GM19240 (cell line): ENCODE data around the gene IGFBP6.
"Not testable (repeated sequence)": the region's sequence is repeated elsewhere in the genome, so short reads cannot be mapped to it uniquely, and the experiment has no call there.

Experiments used
- DNase-seq: peaks from one replicate; pipeline ENCODE4 v3.0.0; 2011; ENCODE audit warnings: low spot score; ENCODE audit not compliant: insufficient read length

IGFBP6 gene

DNA sequence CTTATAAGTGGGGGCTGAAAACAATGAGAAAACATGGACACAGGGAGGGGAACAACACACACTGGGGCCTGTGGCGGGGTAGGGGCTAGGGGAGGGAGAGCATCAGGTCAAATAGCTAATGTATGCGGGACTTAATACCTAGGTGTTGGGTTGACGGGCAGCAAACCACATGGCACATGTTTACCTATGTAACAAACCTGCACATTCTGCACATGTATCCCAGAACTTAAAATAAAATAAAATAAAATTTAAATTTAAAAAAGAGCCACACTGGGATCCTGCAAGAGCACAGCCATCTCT, 1.9 kb upstream of the IGFBP6 start:
- not testable (repeated sequence) for DNase-seq

DNA sequence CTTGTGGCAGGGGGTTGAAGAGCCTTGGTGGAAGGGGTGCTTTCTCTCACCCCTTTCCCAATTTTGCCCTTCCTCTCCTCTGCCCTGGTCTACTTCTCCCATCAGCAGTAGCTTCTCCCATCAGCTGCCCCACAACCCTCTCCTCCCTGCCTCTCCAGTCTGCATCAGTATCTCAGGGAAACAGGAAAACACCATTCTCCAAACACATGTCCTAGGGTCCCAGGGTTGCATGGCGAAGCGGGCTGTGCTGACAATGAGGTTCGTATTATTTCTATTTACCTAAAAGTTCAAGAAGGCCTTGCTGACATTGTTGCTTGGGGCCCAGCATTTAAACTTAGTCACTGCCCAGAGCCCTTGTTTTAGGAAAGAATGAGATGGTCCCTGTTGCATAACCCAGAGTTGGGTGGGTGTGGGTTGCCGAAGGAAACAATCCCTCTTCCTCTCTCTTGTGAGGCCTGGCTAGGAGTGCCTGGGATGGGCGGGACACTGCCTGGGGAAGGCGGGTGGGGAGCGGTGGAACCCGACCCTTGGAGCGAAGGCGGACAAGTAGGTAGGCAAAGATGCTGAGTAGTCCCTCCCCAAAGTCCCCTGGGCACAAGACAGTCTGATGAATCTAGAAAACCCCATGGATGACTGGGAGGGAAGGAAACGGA, 1.3 kb upstream of the IGFBP6 start:
- DNase-seq = no peak

DNA sequence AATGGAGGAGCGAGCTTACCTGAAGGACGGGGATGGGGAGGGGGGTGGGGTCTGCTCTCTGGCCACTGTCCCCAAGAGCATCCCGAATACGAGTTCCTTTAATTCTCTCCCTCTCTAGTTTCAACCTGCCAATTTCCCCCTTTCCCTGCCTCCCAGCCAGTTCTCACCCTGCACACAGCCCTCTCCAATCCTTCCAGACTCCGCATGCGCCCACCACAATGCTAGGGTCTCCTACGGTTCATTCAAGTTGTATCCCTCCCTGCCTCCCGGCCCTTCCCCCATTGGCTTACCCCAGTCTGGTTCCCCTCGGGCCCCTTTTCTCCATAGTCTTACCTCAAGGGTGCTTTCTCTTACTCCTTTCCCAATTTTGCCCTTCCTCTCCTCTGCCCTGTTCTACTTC, 708 bp upstream of the IGFBP6 start:
- DNase-seq = no peak

DNA sequence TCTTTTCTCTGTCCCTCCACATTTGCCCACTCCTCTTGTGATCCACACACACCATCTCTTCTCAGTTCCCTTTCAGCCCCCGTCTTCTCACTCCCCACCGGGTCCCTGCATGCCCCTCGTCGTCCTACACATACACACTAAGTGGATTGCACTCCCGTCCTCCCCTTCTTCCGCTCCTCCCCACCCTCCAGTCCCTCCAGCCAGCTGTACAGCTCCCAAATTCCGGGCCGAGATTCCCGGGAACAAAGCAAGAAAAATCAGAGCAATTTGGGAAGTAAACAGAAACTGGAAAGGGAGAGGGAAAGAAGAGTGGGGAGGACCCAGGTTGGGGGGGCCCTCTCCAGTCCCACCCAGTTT, 282 bp upstream of the IGFBP6 start:
- no peak for DNase-seq

DNA sequence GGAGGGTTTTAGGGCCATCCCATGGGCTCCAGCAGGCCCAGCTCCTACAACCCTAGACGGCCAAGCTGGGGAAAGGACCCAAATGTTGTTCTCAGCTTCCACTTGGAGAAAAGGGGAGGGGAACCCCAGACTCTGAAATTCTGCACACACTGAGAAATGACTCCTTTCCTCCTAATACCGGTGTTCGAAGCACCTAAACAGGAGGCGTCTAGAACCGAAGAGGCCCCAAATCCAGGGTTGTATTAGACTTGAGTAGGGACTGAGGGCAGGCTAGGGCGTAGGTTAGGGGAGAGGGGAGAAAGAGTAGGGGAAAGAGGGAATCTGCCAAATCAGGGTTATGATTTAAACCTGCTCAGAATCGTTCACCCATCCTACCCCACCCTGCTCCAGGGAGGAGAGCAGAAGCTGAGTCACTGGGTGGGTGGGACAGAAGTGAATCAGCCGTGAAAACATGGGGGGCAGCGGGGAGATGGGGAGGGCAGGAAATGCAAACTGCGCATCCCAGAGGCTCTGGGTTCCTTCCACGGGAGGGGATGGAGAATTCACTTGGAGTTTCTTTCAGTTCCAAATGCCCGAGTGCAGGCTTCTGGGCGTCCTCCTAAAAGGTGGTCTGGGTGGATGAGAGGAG, 1.0 kb downstream of the IGFBP6 start:
- no peak for DNase-seq

DNA sequence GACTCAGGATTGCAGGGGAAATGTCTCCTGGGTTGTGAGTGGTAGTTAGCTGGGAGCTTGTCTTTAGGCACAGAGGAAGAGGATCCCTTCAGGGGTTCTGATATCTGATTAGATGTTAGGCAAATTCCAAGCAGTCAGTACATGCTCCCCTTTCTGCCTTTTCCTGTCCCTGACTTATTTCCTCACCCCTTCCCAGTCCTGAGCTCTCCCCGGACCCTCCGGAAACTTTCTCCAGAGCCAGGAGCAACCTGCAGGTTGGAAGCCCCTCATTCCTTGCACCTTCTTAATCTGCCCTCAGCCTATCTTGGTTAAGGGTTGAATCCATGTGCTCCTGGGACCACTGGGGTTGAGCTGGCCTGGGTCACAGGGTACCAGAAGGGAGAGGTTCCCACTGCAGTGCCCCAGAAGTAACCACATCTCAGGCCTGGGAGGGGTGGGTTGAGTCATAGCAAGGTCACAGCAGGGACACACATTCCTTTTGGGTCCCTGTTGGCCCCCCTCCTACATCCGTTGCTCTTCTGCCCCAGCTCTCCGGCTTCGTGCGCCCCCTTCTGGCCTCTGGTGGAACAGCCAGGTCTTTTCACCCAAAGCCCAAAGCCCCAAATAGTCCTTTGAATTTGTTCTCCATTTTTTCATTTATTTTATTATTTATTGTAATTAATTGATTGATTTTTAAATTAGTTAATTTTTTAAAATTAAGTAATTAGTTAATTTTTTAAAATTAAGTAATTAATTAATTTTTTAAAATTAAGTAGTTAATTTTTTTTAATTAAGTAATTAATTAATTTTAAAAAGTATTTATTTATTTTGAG, 1.8 kb downstream of the IGFBP6 start:
- DNase-seq = peak; percentile 77

DNA sequence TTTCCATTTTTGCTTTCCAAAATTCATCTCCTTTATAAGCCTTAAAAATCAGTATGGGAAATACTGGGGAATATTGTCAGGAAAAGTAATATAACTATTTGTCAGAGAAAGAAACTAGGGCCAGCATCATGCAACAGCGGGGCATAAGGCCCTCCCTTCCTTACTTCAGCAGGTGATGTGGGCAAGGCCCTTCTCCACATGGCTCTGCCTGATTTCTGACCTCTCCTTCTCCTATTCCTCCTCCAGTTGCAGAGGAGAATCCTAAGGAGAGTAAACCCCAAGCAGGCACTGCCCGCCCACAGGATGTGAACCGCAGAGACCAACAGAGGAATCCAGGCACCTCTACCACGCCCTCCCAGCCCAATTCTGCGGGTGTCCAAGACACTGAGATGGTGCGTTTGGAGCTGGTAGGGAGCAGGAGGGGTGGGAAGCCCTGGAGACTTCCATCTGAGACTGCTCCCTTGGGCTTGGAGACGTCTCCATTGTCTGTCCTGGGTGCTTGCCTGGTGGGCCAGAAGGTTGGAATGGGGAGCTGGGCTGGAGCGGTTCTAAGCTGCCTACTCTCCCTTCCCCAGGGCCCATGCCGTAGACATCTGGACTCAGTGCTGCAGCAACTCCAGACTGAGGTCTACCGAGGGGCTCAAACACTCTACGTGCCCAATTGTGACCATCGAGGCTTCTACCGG, 3.1 kb downstream of the IGFBP6 start:
- no peak for DNase-seq

DNA sequence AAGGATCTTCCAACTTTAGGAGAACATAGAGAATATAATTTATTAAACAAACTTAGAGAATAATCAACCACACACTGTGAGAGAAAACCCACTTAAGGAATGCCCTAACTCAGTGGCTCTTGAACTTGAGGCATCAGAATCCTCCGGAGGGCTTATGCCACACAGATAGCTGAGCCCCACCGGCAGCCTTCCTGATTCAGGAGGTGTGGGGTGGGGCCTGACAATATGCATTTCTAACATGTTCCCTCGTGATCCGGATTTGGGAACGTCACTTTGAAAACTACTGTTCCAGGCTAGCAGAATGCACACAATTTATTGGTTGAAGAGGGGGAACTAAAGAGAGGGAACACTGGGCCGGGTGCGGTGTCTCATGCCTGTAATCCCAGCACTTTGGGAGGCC, 3.8 kb downstream of the IGFBP6 start:
- DNase-seq = no peak

DNA sequence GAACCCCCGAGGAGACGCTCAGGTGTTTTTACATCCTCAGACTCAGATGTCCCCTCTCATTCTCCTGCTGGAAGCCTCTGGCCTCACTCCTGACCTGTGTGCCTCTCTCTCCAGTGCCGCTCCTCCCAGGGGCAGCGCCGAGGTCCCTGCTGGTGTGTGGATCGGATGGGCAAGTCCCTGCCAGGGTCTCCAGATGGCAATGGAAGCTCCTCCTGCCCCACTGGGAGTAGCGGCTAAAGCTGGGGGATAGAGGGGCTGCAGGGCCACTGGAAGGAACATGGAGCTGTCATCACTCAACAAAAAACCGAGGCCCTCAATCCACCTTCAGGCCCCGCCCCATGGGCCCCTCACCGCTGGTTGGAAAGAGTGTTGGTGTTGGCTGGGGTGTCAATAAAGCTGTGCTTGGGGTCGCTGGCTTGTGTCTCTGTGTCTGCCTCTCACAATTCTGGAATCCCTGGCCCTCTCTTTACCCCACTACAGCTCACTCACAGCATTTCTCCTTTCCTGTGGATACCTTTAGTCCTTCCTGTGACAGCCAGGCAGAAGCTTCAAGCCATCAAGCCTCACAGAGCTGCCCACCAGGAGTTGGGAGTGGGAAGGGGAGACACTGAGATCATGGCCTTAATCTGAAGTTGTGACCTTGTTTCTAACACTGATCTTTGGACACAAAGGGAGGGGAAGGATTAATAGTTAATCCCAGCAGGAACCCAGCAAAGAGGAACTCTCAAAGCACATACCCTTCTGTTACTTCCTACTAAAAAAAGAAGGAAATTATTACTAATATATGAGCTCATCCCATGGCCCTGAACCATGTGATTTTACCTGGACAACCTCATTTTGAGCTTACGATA, 4.7 kb downstream of the IGFBP6 start:
- DNase-seq = no peak

DNA sequence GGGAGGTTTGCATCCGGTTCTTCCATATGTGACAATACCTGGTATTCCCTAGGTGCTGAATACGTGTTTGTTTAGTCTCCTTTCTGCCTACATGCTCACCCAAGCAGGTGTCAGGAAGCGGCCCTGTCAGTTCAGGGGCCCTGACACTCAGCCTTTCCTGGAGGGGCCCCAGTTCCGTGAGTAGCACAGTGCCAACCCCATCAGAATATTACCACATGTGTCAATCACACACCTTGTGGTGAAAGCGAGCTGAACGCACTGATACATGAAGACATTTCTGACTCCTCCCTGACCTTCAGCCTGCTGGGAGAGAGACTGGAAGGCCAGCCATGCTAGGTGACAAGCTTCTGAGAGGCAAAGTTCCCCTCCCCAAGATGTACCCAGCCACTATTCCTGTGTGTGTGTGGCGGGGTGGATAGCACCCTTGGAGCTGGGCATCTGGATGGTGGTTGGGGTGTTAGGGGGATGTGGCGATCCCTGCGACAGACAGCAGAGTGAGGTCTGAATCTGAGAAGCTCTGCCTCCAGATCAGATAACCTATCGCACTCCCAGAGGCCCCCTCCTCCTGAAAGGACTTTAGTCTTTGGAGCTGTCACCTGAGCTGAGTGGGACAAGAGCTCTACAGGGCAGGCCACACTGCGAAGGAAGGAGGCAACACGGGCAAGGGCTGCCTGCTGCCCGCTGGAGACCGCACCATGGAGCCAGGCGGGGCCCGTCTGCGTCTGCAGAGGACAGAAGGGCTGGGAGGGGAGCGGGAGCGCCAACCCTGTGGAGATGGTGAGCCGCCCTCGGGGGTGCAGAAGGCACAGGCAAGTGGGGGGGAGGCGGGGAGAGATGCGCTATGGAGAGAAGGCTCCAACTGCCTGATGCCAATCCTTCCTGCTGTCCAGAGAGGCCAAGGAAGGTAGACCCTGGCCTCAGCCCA, 5.7 kb downstream of the IGFBP6 start, which contains the start of gene SOAT2:
TSS of gene SOAT2 (plus strand) at position 604 of the 925 bp plus-strand sequence. CDS start at position 696, 92 bp downstream.
- DNase-seq = no peak

DNA sequence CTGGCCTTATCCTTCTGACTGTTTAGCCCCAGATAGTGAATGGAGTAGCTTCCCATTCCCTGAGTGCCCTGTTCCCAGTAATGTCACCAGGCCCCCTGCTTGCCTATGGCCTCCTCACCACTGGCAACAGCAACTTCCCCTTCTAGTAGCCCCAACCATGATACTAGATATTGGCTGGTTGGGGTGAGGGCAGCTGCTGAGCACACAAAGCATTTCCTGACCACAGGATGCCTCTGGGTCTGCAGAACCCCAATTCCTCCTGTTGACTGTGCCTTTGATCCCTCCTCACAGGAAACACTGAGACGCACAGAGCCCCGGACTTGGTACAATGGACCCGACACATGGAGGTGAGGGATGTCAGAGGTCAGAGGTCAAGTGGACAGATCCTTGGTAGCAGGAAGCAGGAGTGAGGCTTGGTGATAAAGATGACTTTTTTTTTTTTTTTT, 6.4 kb downstream of the IGFBP6 start:
- DNase-seq = no peak

DNA sequence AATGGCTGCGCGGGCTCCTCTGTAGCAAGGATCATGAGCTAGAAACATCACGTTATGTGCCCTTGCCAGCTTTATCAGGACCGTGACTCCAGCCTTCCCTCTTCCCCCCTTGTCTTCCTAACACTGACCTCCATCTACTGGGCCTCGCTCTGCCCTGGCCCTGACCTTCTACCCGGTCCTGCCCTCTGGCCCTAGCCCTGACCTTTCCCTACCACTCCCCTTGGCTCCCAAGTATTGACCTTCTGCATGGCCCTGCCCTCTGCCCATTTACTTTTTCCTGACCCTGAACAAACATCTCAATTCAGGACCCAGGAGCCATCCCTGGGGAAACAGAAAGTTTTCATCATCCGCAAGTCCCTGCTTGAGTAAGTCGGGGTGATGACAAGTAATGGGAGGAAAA, 7.8 kb downstream of the IGFBP6 start:
- DNase-seq = no peak

DNA sequence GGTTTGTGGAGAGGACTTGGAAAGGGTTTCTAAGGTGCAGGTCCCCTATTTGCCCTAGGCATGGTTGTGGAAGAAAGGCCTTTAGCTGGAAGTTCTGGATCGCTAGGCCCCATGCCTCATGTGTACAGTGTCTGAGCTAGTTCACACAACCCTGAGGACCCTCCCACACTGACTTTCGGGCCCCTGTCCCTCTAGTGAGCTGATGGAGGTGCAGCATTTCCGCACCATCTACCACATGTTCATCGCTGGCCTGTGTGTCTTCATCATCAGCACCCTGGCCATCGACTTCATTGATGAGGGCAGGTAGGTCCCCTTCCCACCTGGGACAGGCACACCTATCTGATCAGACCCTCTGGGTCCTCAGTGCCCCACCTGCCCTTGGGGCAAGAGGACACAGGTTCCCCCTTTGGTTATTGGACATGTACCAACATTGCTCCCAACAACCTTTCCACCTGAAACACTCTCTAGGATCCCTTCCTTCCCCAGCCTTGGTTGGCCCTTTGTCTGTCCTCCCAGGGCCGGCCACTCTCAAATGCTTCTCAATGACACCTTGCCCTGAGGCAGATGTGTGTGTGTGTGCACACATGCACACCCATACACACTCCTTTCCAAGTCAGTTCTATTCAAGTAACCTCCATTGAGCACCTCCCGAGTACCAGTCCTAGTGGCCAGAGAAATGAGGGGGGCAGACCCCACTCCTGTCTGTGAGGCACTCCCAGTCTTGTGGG, 8.4 kb downstream of the IGFBP6 start:
- no peak for DNase-seq

DNA sequence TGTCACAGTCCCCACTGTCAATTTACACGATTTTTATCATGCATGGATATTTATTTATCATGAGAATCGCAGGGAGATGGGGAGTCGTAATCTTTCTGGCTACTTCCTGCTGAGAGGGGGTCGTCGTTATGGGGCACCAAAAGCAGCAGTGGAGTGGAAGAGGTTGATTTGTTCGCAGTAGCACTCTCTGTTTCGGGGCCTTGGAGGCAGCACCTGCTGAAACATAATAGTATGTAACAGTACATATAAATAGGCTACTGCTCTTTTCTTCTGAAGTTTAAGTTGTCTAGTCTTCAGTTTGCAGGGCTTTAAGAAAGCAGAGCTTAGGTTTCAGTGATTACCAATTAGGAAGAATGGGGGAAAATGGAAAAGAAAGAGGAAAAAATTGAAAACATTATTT, 9.7 kb downstream of the IGFBP6 start:
- DNase-seq = no peak

DNA sequence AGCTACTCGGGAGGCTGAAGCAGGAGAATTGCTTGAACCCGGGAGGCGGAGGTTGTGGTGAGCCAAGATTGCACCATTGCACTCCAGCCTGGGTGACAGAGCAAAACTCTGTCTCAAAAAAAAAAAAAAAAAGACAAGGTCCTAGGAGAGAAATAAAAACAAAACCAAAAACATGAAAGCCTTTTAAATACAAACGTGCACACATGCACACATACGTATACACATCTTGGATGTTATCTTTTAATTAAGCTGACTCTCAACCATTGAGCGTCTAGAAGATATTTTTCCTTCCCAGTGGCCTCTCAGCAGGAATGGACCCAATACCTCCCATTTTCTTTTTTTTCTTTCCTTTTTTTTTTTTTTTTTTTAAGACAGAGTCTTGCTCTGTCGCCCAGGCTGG, 15.0 kb downstream of the IGFBP6 start:
- DNase-seq = not testable (repeated sequence)

DNA sequence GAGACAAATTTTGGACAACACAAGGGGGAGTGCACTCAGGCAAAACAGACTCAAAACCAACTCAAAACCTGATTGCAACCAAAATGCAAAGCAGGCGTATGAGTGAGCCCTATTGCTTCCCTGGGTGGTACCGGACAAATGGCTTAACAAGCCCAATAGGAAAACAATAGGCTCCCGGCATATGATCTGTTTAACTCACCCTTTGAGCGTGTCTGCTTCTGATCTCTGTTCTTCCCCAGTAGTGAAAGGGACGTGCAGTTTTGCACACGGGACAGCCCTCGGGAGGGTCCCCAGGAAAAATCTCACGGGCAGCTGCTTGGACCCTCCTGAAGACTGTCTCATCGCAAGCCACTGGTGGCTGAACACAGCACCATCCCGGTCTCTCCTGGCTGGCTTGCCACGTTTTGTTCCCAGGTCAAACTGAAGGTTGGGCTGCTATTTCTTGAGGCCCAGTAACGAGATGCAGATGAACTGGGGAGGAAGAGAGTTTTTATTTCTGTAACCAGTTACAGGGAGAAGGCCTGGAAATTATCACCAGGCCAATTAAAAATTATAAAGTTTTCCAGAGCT, 15.8 kb downstream of the IGFBP6 start:
- no peak for DNase-seq

DNA sequence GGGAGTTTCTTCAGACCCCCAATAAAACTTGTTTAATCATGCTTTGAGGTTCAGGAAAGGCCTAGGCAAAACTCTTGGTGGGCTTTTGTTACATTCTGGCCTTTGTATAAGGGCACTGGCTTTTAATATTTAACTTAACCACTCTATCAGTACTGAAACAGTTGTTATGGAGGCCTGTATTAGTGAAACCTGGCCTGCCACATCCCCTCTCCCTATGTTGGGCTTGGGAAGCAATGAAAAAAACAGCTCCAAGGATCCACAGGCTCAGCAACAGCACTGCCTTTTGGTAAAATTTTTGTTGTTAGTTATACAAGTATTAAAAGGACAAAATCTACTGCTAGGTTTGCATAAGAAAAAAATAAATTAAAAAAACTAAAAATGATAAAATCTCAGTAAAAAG, 16.5 kb downstream of the IGFBP6 start:
- DNase-seq = no peak

DNA sequence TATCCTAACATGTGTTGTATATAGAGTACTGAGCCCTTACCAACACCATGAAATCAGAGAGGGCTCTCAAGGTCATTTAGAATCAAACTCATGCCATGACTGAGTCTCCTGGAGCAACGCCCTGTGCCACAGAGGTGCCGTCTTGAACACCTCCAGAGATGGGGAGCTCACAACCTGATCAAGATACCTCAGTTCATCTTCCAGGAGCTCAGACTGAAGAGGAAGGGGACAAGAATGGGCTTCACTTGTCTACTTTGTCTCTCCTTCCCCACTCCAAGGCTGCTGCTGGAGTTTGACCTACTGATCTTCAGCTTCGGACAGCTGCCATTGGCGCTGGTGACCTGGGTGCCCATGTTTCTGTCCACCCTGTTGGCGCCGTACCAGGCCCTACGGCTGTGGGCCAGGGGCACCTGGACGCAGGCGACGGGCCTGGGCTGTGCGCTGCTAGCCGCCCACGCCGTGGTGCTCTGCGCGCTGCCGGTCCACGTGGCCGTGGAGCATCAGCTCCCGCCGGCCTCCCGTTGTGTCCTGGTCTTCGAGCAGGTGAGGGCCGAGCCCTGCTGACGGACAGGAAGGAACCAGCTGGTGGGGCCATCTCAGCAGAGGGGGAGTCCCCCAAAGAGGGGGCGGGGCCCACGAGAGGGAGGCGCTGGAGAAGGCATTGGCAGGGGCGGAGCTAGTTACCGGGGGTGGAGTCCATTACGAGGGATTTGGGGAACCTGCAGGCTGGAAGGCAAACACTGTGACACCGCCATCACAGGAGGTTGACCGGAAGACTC, 17.8 kb downstream of the IGFBP6 start:
- no peak for DNase-seq
